ENCODE results near the gene TTC22.

The TTC22 gene

DNA sequence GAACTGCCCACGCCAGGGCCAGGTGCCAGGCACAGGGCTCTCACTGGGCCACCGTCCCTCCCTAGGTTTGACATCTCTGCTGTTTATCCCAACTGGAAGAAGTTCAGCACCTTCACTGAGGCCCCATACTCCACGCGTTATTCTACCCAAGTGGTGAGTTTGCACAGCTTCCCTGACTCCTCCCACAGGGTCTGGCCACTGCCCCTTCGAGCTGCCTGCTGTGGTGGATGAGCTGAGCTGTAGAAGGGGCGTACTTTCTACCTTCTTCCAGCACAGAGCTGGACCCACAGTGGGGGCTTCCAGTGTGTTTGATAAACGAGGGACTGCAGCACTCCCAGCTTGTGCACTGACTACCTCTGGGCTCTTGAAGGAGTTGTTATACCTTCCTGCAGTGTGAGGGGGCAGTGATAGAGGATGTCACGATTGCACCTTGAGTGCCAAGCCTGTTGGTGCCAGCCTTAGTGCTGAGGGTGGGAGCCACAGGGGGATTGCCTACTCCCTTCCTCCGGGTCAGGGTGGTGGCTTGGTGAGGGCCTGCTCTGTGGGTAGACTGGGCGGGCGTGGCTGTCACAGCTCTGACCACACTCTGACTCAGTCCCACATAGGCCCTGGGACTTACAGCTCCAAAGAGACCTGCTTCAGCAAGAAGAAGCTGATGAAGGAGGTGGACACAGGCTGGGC is 5.9 kb upstream of the TTC22 start:
- DNase-seq, result no peak

GRCh38 chr1:54805981-54806381 is 4.9 kb upstream of the TTC22 start:
- no peak for DNase-seq

GRCh38 chr1:54805466-54805865 is 4.3 kb upstream of the TTC22 start:
- DNase-seq, result no peak

DNA sequence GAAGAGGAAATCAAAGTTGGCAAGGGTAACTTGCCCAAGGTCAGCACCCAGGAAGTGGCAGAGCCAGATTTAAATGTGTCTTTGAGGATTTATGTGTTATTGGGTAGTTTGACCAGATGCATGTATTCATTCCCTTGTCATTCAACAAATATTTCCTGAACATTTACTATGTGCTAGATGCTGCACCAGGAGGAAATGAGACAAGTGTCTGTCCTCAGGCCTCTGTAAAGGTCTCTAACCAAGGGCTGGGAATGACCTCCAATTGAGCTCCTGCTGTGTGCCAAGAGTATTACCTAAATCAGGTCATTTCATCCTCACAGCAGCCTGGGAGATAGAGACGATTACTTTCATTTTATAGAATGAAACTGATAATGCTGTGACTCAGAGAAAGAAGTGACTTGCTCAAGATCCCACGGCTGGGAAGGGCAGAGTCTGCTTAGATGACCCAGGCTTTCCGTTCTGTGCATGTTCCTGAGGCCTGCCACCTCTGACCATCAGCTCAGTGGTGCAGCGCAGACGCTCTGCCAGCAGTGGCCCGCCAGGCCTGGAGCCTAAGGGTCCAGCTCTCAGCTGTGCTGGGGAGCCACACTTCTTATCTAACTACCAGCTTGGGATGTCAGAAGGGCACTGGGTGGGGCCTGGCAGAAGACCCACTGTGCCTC is 3.5 kb upstream of the TTC22 start:
- DNase-seq, result no peak

GRCh38 chr1:54803761-54804470 is 2.8 kb upstream of the TTC22 start:
- DNase-seq, result no peak

GRCh38 chr1:54800041-54800898 is 853 bp downstream of the TTC22 start:
- DNase-seq, result no peak

- DNase-seq, result no peak
Measured at GRCh38 chr1:54798769-54799641, 2.1 kb downstream of the TTC22 start.

DNA sequence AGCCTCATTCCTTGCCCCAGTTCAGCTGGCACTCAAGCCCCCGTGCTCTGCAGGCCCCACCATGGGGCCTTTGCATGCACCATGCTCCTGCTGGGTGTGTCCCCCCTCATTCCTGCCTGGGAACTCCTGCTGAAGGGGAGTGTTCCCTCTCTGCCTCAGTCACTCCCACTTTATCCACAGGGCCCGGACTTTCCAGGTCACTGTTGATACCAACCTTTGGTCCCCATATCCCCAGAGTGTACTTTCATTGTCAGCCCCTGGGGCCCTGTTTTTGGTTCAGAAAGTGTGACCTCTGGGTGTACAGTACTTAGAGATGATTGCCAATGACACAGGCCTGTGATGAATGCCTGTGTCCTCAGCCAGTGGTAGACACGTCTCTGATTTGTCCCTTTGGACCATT is 2.9 kb downstream of the TTC22 start:
- no peak for DNase-seq

DNA sequence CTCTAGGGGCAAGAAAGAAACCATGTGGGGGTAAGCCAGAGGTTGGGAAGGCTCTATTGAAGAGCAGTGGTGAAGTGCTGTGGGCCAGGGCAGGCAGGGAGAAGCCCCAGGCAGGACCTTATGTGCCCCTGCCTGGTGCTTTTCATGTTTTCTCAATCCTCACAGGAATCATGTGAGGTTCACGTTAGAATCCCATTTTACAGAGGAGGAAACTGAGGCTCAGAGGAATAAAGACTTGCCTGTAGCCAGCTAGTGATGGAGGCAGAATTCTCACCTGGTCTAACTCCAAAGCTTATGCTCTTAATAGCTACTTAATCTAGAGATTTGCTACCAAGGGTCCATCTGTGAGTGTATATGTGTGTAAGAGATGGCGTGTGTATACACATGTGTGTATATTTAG is 4.2 kb downstream of the TTC22 start:
- DNase-seq, result no peak

GRCh38 chr1:54795841-54796468 is 5.2 kb downstream of the TTC22 start:
- no peak for DNase-seq

- DNase-seq, result no peak
Measured at GRCh38 chr1:54795356-54795665, 5.8 kb downstream of the TTC22 start.

DNA sequence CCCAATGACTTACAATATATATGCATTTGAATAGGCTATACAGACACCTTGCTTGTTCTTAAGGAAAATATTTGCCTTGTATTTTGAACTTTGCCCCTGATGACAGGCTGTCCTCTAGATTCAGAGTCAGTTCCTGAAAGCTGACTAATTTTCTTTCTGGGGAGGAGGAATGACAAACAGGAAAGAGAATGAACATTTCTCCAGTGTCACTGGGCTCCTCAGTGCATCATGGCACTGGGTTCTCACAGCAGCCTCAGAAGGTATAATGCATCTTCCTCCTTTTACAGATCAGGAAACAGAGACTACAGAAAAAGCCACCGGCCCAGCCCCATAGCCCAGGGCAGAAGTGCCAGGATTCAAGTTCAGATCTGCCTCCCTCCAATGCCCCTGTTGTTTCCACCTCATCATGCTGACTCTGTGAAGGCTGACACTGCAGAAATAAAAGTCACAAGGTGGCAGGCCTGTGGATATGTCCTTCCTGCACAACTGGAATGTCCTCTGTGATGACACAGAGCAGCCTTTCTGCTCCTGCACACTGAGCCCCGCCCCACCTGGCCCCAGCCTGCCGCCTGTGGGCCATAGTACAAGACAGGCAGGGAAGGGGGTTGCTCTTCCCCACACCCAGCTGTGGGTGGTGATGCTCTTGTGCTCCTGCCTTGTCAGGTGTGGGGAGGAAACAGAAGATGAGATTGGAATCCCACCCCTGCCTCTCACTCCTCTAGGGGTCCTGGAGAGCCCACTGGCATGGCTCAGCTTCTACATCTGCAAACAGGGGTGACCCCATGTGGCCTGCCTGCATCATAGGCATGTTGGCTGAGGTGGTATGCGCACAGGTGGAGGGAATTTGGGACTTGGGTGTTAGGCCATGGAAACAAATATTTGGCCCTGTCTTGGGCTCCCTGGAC is 6.4 kb downstream of the TTC22 start:
- no peak for DNase-seq

GRCh38 chr1:54792686-54793282 is 8.3 kb downstream of the TTC22 start:
- peak; percentile 25 for DNase-seq

GRCh38 chr1:54791880-54792522 is 9.1 kb downstream of the TTC22 start:
- DNase-seq, result peak; percentile 12

DNA sequence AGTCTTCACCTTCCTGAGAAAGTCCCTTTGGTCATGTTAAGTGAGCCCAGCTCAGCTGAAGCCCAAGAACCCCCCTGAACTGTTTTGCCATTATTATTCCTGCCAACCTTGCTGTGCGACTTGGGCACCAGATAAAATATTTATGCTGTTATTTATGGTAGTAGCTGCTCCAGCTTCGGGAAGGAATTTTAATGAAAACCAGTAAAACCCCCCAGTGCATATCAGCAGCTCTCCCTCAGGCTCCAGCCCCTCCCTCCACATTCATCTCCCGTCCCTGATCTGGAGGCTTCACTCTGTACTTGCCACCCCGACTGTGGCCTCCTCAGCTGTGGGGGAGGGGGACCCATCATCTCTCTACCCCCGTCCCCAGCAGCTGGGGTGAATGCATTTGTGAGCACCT is 12.7 kb downstream of the TTC22 start:
- DNase-seq, result no peak

DNA sequence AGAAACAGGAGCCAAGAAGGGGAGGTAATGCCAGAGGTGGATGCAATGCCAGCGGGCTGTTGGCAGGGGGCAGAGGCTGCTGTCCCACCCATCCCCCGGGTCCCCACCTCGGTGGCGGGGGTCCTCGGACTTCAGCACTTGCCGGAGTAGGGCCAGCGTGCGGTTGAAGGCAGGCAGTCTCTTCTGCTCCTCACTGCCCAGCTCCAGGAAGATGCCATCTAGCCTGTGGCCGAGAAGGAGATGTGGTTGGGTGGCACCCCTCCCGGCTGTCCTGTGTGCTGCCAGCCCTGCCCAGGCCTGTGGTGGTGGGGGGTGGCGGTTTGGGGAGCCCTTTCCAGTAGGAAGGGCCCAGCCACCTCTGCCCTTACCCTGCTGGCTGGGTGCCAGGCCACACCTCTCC is 13.5 kb downstream of the TTC22 start:
- no peak for DNase-seq

DNA sequence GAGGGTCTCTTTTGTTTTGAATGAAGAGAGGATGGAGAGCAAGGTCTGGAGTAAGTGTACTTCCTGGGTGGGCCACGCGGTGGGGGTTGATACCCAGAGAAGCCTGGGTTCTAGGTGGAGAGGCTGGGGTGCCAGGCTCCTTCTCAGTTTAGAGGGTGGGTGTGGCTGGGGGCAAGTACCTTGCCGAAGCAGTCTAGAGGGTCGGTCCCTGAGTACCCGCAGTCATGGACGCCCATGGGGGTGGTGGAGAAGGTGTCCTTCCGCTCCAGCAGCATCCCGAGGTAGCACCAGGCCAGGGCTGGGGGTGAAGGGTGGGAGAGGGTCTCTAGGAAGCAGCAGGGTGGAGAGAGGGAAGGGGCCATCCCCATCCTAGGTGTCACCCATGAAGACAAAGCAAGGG is 14.3 kb downstream of the TTC22 start:
- no peak for DNase-seq

DNA sequence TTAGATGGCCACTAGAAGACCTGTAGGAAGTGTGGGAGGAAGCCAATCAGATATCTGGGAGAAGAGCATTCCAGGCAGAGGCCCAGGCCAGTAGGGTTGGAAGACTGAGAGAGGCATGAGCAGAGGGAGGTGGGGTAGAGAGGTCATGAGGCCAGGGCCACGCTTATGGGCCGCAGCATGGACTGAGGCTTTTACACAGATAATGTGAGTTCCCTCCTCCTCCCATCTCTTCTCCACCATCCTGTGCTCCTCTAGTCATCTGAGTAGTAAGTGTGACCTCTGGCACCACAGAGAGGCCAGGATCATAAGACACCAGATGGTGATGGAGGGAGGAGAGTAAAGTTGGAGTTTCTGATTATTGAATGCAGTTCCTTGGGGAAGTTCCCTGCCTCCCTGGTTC is 17.1 kb downstream of the TTC22 start:
- DNase-seq, result no peak

- DNase-seq, result no peak
Measured at GRCh38 chr1:54782588-54782987, 18.5 kb downstream of the TTC22 start.

DNA sequence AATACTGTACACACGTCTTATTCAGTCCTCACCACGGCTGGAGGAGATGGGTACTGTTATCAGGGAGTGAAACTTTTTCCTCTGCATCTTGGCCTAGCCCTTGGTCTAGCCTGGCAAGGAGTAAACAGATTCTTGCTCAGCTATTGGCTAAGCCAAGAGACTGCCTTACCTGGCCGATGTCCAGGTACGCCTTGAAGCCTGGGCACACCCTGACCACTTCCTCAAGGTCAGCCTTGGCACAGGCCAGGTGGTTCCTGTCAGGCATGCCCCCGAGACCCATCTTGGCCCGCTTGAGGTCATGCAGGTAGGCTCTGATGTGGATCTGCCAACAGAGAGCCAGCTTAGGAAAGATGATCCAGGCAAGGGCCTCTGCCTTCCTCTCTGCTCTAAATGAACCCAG is 19.0 kb downstream of the TTC22 start:
- no peak for DNase-seq
